Measurements from ENCODE around the gene ARHGEF1.

Gene ARHGEF1, protein sequence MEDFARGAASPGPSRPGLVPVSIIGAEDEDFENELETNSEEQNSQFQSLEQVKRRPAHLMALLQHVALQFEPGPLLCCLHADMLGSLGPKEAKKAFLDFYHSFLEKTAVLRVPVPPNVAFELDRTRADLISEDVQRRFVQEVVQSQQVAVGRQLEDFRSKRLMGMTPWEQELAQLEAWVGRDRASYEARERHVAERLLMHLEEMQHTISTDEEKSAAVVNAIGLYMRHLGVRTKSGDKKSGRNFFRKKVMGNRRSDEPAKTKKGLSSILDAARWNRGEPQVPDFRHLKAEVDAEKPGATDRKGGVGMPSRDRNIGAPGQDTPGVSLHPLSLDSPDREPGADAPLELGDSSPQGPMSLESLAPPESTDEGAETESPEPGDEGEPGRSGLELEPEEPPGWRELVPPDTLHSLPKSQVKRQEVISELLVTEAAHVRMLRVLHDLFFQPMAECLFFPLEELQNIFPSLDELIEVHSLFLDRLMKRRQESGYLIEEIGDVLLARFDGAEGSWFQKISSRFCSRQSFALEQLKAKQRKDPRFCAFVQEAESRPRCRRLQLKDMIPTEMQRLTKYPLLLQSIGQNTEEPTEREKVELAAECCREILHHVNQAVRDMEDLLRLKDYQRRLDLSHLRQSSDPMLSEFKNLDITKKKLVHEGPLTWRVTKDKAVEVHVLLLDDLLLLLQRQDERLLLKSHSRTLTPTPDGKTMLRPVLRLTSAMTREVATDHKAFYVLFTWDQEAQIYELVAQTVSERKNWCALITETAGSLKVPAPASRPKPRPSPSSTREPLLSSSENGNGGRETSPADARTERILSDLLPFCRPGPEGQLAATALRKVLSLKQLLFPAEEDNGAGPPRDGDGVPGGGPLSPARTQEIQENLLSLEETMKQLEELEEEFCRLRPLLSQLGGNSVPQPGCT

GRCh38 chr19:41882568-41883462 is at the start of gene ARHGEF1:
ARHGEF1 (plus strand) TSS chr19:41883184; CDS start chr19:41888083, 4,899 bp downstream.
- no peak for DNase-seq

DNA sequence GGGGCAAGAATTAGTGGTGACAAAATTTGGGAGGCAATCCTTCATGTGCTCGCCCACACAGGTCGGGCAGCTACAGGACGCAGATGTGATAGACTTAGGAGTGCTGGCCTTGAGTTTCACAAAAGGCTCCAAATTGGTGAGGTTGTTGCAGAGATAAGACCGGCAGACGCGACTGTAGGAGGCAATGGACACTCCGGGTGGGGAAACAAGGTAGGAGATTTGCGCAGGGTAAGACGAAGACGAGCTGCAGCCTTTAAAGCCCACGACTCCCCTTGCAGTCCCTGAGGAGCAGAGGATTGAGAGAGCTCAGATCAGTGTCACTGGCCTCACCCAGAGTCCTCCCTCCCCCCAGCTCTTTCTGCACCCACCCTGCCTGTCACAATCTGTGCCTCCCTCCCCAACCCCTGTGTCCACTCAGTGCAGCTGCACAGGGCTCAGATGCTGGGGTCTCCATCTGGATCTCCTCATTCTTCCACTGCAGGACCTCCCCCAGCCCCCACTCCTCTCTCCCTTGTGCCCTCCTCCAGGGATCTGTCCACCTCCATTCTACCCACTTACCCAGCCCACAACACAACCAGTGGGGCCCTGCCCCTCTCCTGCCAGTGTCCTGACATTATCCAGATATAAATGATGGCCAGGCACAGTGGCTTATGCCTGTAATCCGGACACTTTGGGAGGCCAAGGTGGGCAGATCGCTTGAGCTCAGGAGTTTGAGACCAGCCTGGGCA is 44.8 kb upstream of the ARHGEF1 start:
- DNase-seq, result no peak

- DNase-seq, result no peak
Observed at GRCh38 chr19:41839211-41839610, 43.8 kb upstream of the ARHGEF1 start.

- DNase-seq, result no peak
Observed at GRCh38 chr19:41843371-41843770, 39.6 kb upstream of the ARHGEF1 start.

DNA sequence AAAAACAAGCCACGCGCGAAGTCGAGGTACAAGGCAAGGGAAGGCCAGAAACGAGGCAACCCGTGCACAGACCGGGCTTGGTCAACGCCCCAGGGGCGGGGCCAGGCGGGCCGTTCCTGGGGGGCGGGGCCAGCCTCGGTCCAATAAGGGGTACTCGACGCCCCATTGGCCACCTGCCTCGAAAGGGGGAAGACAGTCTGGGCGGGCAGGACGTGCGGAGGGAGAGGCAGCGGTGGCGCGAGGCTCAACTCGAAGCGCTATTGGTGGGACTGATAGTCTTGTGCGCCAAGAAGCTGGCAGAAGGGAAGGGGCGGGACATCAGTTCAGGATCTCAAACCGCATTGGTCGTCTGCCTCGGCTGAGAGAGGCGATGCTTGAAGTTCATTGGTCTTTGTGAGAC is 38.4 kb upstream of the ARHGEF1 start, which contains the start of gene LYPD4:
Gene LYPD4, minus strand, starts transcription at position 83 of the 400 bp plus-strand sequence. CDS start 5,398 bp downstream, outside the sequence.
- no peak for DNase-seq

GRCh38 chr19:41845001-41845050 is 38.2 kb upstream of the ARHGEF1 start, which contains the start of gene DMRTC2:
DMRTC2 (plus strand) TSS chr19:41845042; CDS start chr19:41847429, 2,387 bp downstream.
- DNase-seq, result no peak

- DNase-seq, result no peak
Observed at GRCh38 chr19:41845051-41845590, 37.9 kb upstream of the ARHGEF1 start.

GRCh38 chr19:41847351-41848105 is 35.5 kb upstream of the ARHGEF1 start:
- DNase-seq, result no peak

DNA sequence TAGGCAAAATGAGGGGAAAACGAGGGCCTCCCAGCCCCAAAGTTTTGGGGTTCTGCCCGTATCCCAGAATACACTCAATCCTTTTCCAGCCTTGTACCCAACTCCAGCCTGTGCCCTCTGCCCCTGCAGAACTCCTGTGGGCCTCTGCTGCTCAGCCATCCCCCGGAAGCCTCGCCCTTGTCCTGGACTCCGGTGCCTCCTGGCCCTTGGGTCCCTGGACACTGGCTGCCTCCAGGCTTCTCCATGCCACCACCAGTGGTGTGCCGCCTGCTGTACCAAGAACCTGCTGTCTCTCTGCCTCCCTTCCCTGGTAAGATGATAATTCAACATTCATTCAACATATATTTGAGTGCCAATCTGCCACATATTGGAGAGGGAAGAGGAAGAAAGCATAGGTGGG is 34.3 kb upstream of the ARHGEF1 start:
- no peak for DNase-seq

DNA sequence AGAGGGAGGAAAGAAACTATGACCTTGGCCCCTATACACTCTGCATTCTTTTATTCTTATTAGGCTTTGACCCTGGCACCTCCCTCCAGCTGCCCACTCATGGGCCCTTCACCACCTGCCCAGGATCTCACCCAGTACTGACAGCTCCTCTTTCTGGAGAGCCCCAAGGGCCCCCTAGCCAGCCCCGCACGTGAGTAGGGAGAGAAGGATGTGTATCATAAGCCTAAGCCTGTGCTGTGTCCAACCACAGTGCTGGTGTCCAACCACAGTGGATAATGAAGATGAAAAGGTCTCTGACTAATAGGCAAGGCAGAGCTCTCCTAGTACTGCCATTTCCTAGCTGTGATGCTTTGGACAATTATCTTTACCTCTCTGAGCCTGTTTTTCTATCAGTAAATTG is 33.9 kb upstream of the ARHGEF1 start:
- DNase-seq, result no peak

- DNase-seq, result no peak
Observed at GRCh38 chr19:41850381-41850780, 32.6 kb upstream of the ARHGEF1 start.

- no peak for DNase-seq
Observed at GRCh38 chr19:41851456-41851855, 31.5 kb upstream of the ARHGEF1 start.

DNA sequence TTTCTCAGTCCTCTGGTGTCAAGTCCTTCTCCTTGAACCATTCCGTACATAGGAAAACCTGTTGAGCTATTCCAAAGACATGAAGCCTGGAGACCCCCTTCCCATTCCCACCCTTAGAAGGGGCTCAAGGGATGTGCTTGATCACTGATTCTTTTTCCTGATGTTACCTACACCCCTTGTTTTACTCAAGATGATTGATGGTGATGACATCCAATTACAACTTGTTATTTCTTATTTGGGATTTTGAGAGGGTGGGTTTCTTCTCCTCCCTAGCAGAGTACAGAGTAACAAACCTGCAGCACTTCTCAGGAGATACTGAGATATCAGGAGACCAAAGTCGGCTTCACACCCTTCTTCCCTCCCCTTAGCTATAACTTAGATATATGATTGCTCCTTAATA is 29.6 kb upstream of the ARHGEF1 start:
- DNase-seq, result no peak

DNA sequence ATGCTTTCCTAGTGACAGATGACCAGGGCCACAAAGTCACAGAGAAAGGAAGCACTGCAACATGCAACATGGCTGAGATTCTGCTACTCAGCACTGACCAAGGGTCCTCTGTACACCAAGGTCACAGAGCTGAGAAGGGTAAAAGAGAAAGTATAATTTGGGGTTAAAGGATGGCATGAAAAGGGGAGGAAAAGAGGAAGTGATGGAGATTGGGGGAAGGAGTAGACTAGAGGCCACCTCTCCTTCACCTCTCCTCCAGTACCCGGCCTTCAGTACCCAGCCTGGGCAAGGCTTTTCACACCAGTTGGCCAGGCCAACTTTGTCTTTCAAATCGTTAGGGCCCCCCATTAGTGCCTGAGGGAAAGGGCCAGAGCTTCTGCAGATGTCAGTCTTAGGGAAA is 29.2 kb upstream of the ARHGEF1 start:
- DNase-seq, result no peak

- no peak for DNase-seq
Observed at GRCh38 chr19:41859213-41859617, 23.8 kb upstream of the ARHGEF1 start.

GRCh38 chr19:41859618-41860418 is 23.2 kb upstream of the ARHGEF1 start, which contains the start of gene RPS19:
RPS19 (plus strand) TSS chr19:41860255; CDS start chr19:41860775, 520 bp downstream.
- DNase-seq, result peak; percentile 93

- DNase-seq, result no peak
Observed at GRCh38 chr19:41860419-41861115, 22.4 kb upstream of the ARHGEF1 start.

DNA sequence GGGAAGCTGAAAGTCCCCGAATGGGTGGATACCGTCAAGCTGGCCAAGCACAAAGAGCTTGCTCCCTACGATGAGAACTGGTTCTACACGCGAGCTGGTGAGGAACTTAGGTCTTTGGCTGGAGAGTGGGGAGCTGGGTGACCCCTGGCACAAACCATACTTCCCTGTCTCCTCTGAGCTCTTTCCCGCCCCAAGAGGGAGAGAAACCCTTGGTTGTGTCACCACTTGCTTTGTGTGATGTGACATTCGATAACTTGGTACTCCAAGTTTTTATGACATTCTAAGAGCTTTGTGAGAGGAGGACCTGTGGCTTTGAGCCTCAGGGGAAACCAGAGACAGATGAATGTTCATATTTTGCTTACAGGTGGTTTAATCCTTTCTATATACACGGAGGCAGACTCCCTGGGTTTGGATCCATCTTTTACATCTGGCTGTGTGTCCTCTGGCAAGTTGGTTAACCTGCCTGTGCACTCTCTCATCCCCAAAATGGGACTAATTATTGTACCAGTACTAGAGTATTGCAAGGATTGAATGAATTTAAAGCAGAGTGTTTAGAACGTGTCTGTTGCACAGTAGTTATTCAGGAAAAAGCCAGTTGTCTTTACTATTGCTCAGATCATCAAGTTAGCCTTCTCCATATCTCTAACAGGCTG is 21.7 kb upstream of the ARHGEF1 start:
- no peak for DNase-seq

- no peak for DNase-seq
Observed at GRCh38 chr19:41861846-41862245, 21.1 kb upstream of the ARHGEF1 start.

Data from GOT3 (cell line).